ENCODE measurements around the gene TPPP. TPM values are rescaled to one million over a fixed set of nuclear protein-coding genes. Genes with fewer than 3 reads are reported as not detected.

Gene TPPP
- total RNA-seq, 4 donors from 2014 or later, result 2.4 to 8.7 (median 3.2) TPM

GRCh38 chr5:645421-645820 is 47.7 kb downstream of the TPPP start:
- in situ Hi-C loops (cut with MboI; ENCODE audit: low sequenced_read_pairs in 4 of 4), result no loop called here

DNA sequence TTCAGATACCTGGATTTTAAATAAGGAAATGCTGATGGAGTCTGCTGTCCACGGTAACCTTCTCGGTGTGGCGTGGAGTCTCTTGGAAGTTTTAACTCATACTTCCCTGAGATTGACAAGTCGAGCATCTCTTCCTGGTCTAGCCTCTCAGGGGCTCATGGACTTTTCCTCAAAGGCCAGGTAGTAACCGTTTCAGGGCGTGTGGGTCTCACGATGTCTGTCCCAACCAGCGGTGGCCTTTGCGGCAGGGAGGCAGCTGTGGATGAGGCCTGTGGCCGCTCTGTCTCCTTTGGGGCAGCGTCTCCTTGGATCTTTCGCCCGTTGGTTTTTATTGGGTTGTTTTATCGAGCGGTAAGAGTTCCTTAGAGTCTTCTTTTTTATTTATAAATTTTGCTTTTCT is 48.2 kb downstream of the TPPP start:
- DNase-seq (no peak), ATAC-seq (no peak)
- in situ Hi-C loops (cut with MboI; ENCODE audit: low sequenced_read_pairs in 4 of 4) (no loop called here), intact Hi-C loops (cut with DNase I; ENCODE audit: low total_unique reads) (no loop called here)
- Histone ChIP-seq H3K27ac (no peak overlapping the region), H3K4me1 (no peaks in the 10 kb centered on the region), H3K9me3 (no peaks in the 10 kb centered on the region), H3K4me3 (no peak overlapping the region), H3K36me3 (no peaks in the 10 kb centered on the region), H3K27me3 (no peaks in the 10 kb centered on the region)
- TF ChIP-seq, protein P1, sequence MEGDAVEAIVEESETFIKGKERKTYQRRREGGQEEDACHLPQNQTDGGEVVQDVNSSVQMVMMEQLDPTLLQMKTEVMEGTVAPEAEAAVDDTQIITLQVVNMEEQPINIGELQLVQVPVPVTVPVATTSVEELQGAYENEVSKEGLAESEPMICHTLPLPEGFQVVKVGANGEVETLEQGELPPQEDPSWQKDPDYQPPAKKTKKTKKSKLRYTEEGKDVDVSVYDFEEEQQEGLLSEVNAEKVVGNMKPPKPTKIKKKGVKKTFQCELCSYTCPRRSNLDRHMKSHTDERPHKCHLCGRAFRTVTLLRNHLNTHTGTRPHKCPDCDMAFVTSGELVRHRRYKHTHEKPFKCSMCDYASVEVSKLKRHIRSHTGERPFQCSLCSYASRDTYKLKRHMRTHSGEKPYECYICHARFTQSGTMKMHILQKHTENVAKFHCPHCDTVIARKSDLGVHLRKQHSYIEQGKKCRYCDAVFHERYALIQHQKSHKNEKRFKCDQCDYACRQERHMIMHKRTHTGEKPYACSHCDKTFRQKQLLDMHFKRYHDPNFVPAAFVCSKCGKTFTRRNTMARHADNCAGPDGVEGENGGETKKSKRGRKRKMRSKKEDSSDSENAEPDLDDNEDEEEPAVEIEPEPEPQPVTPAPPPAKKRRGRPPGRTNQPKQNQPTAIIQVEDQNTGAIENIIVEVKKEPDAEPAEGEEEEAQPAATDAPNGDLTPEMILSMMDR (IDR thresholded peaks at IDR 0.05 in 4 of 5, conservative IDR thresholded peaks at IDR 0.05 in 1 of 5), result no peak
- TF ChIP-seq POLR2A (IDR thresholded peaks at IDR 0.05), result no peak

More at GRCh38 chr5:645421-645820, 47.7 kb downstream of the TPPP start:
- Histone ChIP-seq H3K9me3 (no peaks in the 10 kb centered on the region), H3K4me1 (no peaks in the 10 kb centered on the region), H3K27ac (no peak overlapping the region), H3K27me3 (no peaks in the 10 kb centered on the region), H3K4me3 (no peak overlapping the region), H3K36me3 (no peaks in the 10 kb centered on the region)
- no peak for ATAC-seq
- TF ChIP-seq, protein P1 (IDR thresholded peaks at IDR 0.05 in 4 of 5, conservative IDR thresholded peaks at IDR 0.05 in 1 of 5), result no peak
- TF ChIP-seq POLR2A (IDR thresholded peaks at IDR 0.05), result no peak
- no peak for DNase-seq
- intact Hi-C loops (cut with DNase I; ENCODE audit: low total_unique reads), result no loop called here

- ATAC-seq (no peak), DNase-seq (no peak)
- Histone ChIP-seq H3K36me3 (no peaks in the 10 kb centered on the region), H3K4me3 (no peak overlapping the region), H3K27ac (no peak overlapping the region), H3K9me3 (no peaks in the 10 kb centered on the region), H3K4me1 (no peaks in the 10 kb centered on the region), H3K27me3 (no peaks in the 10 kb centered on the region)
- no peak for TF ChIP-seq POLR2A (IDR thresholded peaks at IDR 0.05)
- TF ChIP-seq, protein P1 (IDR thresholded peaks at IDR 0.05 in 4 of 5, conservative IDR thresholded peaks at IDR 0.05 in 1 of 5), result no peak
- in situ Hi-C loops (cut with MboI; ENCODE audit: low sequenced_read_pairs in 4 of 4) (no loop called here), intact Hi-C loops (cut with DNase I; ENCODE audit: low total_unique reads) (no loop called here)
These were observed 48.6 kb downstream of the TPPP start for GRCh38 chr5:644509-644908.

GRCh38 chr5:643811-644271 is 49.3 kb downstream of the TPPP start:
- Histone ChIP-seq H3K27ac (no peak overlapping the region), H3K27me3 (no peaks in the 10 kb centered on the region), H3K4me1 (no peaks in the 10 kb centered on the region), H3K4me3 (no peak overlapping the region), H3K36me3 (no peaks in the 10 kb centered on the region), H3K9me3 (no peaks in the 10 kb centered on the region)
- in situ Hi-C loops (cut with MboI; ENCODE audit: low sequenced_read_pairs in 4 of 4) (no loop called here), intact Hi-C loops (cut with DNase I; ENCODE audit: low total_unique reads) (no loop called here)
- ATAC-seq (no peak), DNase-seq (no peak)
- TF ChIP-seq POLR2A (IDR thresholded peaks at IDR 0.05), result no peak
- TF ChIP-seq, protein P1 (IDR thresholded peaks at IDR 0.05 in 4 of 5, conservative IDR thresholded peaks at IDR 0.05 in 1 of 5), result no peak

GRCh38 chr5:643351-643801 is 49.8 kb downstream of the TPPP start:
- H3K36me3 ChIP-seq, result no peaks in the 10 kb centered on the region
- TF ChIP-seq, protein P1 (IDR thresholded peaks at IDR 0.05 in 4 of 5, conservative IDR thresholded peaks at IDR 0.05 in 1 of 5), result no peak
- no peak for TF ChIP-seq POLR2A (IDR thresholded peaks at IDR 0.05)
- no peak for ATAC-seq

More at GRCh38 chr5:643351-643801, 49.8 kb downstream of the TPPP start:
- intact Hi-C loops (cut with DNase I; ENCODE audit: low total_unique reads) (no loop called here), in situ Hi-C loops (cut with MboI; ENCODE audit: low sequenced_read_pairs in 4 of 4) (no loop called here)
- no peak for DNase-seq
- no peaks in the 10 kb centered on the region for H3K27me3 ChIP-seq
- no peak overlapping the region for H3K27ac ChIP-seq
- no peak overlapping the region for H3K4me3 ChIP-seq
- no peaks in the 10 kb centered on the region for H3K4me1 ChIP-seq
- H3K9me3 ChIP-seq, result no peaks in the 10 kb centered on the region

Measured in gastrocnemius medialis (tissue), 4 donors.